CD4-positive, alpha-beta memory T cell (primary cell): ENCODE results near the gene EGF. TPM values are rescaled to one million over a fixed set of nuclear protein-coding genes. Genes with fewer than 3 reads are reported as not detected.

ENCODE experiments used
- CTCF ChIA-PET: fragments of 350-600 bp; sonication (Branson Sonifier 250); formaldehyde crosslinking; loops from one replicate; lab custom pipeline; 2021; ENCODE audit warnings: inconsistent platforms; ENCODE audit not compliant: partially characterized antibody; lab: Charles Lee
- POLR2A ChIA-PET: fragments of 350-600 bp; sonication (Branson Sonifier 250); formaldehyde crosslinking; loops from one replicate; lab custom pipeline; 2021; ENCODE audit not compliant: partially characterized antibody; lab: Charles Lee
- DNase-seq, 5 donors: peaks; one replicate each; pipeline versions ENCODE4 v3.0.0 to v3.0.0-alpha.2; 2020 to 2022; ENCODE audit warnings: mixed read lengths in 1 of 5
- H3K27ac ChIP-seq: one replicate; pipeline ENCODE4 v1.7.0; 2013; ENCODE audit warnings: low read depth, low read length
- H3K27me3 ChIP-seq: 2 replicates; pipeline ENCODE4 v1.7.0; 2013; ENCODE audit warnings: mild to moderate bottlenecking, low read length, moderate library complexity; ENCODE audit not compliant: insufficient read depth
- H3K36me3 ChIP-seq: 2 replicates; pipeline ENCODE4 v1.7.0; 2013; ENCODE audit warnings: mild to moderate bottlenecking, low read length, moderate library complexity; ENCODE audit not compliant: insufficient read depth
- H3K4me1 ChIP-seq: 2 replicates; pipeline ENCODE4 v1.7.0; 2013; ENCODE audit warnings: mild to moderate bottlenecking, low read length, moderate library complexity; ENCODE audit not compliant: insufficient read depth
- H3K4me3 ChIP-seq, 2 donors: one replicate each; pipeline ENCODE4 v1.7.0; 2013; ENCODE audit warnings: low read length in 2 of 2, mild to moderate bottlenecking in 1 of 2
- H3K9me3 ChIP-seq, 2 donors: one replicate each; pipeline ENCODE4 v1.7.0; 2013; ENCODE audit warnings: low read length in 2 of 2, control low read depth in 1 of 2; ENCODE audit not compliant: control insufficient read depth in 1 of 2
- H3K27ac Mint-ChIP-seq, 7 donors: one replicate each; pipeline ENCODE4 v1.8.0; 2020 to 2021; ENCODE audit warnings: mixed read lengths in 7 of 7, mild to moderate bottlenecking in 6 of 7, inconsistent platforms in 3 of 7, moderate library complexity in 3 of 7
- H3K27me3 Mint-ChIP-seq, 2 donors: one replicate each; pipeline ENCODE4 v1.8.0; 2020 to 2021; ENCODE audit warnings: mixed read lengths in 2 of 2
- H3K36me3 Mint-ChIP-seq, 2 donors: one replicate each; pipeline ENCODE4 v1.8.0; 2020 to 2021; ENCODE audit warnings: mixed read lengths in 2 of 2, inconsistent platforms in 1 of 2, mild to moderate bottlenecking in 1 of 2
- H3K4me1 Mint-ChIP-seq, 4 donors: one replicate each; pipeline ENCODE4 v1.8.0; 2020 to 2021; ENCODE audit warnings: mixed read lengths in 4 of 4, mild to moderate bottlenecking in 1 of 4
- H3K4me3 Mint-ChIP-seq, 8 donors: one replicate each; pipeline ENCODE4 v1.8.0; 2020 to 2021; ENCODE audit warnings: mixed read lengths in 8 of 8, mild to moderate bottlenecking in 7 of 8, moderate library complexity in 6 of 8, inconsistent platforms in 3 of 8
- H3K9me3 Mint-ChIP-seq, 8 donors: one replicate each; pipeline ENCODE4 v1.8.0; 2020 to 2021; ENCODE audit warnings: mixed read lengths in 8 of 8, mild to moderate bottlenecking in 5 of 8, inconsistent platforms in 3 of 8, moderate library complexity in 1 of 8
- intact Hi-C: fragments of 100-400 bp; cut with micrococcal nuclease; formaldehyde crosslinking; loops from one replicate; pipeline ENCODE4 v1.15.1; 2023
- polyA plus RNA-seq, 2 donors: library from polyadenylated mRNA; unstranded; fragments of 300-500 nt; fragmentation: Illumina TruSeq; gene quantifications; one replicate each; pipeline ENCODE4 v1.2.3, GENCODE V29; 2021
- total RNA-seq, 2 experiments: library from RNA; stranded (reverse); gene quantifications; one replicate each; pipeline ENCODE4 v1.2.3, GENCODE V29; 2021

The EGF gene
- total and polyA plus RNA-seq, 4 experiments from 2014 or later, result not detected

GRCh38 chr4:109887071-109887470, 25.6 kb upstream of the EGF start:
- Histone ChIP-seq H3K27me3 (no peaks in the 10 kb centered on the region), H3K36me3 (no peaks in the 10 kb centered on the region), H3K27ac (no peak overlapping the region), H3K4me3 (no peak overlapping the region), H3K4me1 (no peaks in the 10 kb centered on the region), H3K9me3 (no peaks in the 10 kb centered on the region)
- CTCF ChIA-PET, result no interaction called here
- no peak overlapping the region for H3K27ac Mint-ChIP-seq
- H3K4me3 Mint-ChIP-seq, result no peak overlapping the region
- DNase-seq, result no peak
- H3K36me3 Mint-ChIP-seq, result no peaks in the 10 kb centered on the region
- peaks cover 2 to 3% of the 10 kb centered on the region in 2 donors for H3K27me3 Mint-ChIP-seq
- intact Hi-C loops, result no loop called here
- no peaks in the 10 kb centered on the region for H3K4me1 Mint-ChIP-seq
- H3K9me3 Mint-ChIP-seq, result peaks cover 0 to 2% (median 0%) of the 10 kb centered on the region in 8 donors
- POLR2A ChIA-PET, result no interaction called here

GRCh38 chr4:109890076-109890475, 22.6 kb upstream of the EGF start:
- peaks cover 2 to 3% of the 10 kb centered on the region in 2 donors for H3K27me3 Mint-ChIP-seq
- Histone ChIP-seq H3K4me3 (no peak overlapping the region), H3K27me3 (no peaks in the 10 kb centered on the region), H3K27ac (no peak overlapping the region), H3K4me1 (no peaks in the 10 kb centered on the region), H3K9me3 (no peaks in the 10 kb centered on the region), H3K36me3 (no peaks in the 10 kb centered on the region)
- DNase-seq, result no peak
- H3K4me1 Mint-ChIP-seq, result no peaks in the 10 kb centered on the region
- ChIA-PET POLR2A (no interaction called here), CTCF (no interaction called here)
- H3K36me3 Mint-ChIP-seq, result no peaks in the 10 kb centered on the region
- peaks cover 0 to 2% (median 0%) of the 10 kb centered on the region in 8 donors for H3K9me3 Mint-ChIP-seq
- intact Hi-C loops, result no loop called here
- H3K4me3 Mint-ChIP-seq, result no peak overlapping the region
- no peak overlapping the region for H3K27ac Mint-ChIP-seq

GRCh38 chr4:109902559-109903251, 10.0 kb upstream of the EGF start:
- Histone ChIP-seq H3K36me3 (no peaks in the 10 kb centered on the region), H3K9me3 (no peaks in the 10 kb centered on the region), H3K4me1 (no peaks in the 10 kb centered on the region), H3K27ac (no peak overlapping the region), H3K27me3 (no peaks in the 10 kb centered on the region), H3K4me3 (no peak overlapping the region)
- H3K36me3 Mint-ChIP-seq, result no peaks in the 10 kb centered on the region
- intact Hi-C loops, result no loop called here
- no peak for DNase-seq
- POLR2A ChIA-PET, result no interaction called here
- H3K27me3 Mint-ChIP-seq, result peaks cover 15 to 17% of the 10 kb centered on the region in 2 donors
- CTCF ChIA-PET, result no interaction called here
- H3K9me3 Mint-ChIP-seq, result peaks cover 0 to 6% (median 2%) of the 10 kb centered on the region in 8 donors
- no peak overlapping the region for H3K27ac Mint-ChIP-seq
- H3K4me1 Mint-ChIP-seq, result no peaks in the 10 kb centered on the region
- H3K4me3 Mint-ChIP-seq, result no peak overlapping the region

GRCh38 chr4:109908731-109909130, 4.0 kb upstream of the EGF start:
- Mint-ChIP-seq H3K27me3 (peaks cover 18 to 27% of the 10 kb centered on the region in 2 donors), H3K4me1 (no peaks in the 10 kb centered on the region), H3K27ac (no peak overlapping the region), H3K9me3 (peaks cover 0 to 4% (median 1%) of the 10 kb centered on the region in 8 donors), H3K4me3 (no peak overlapping the region), H3K36me3 (no peaks in the 10 kb centered on the region)
- H3K27me3 ChIP-seq, result no peaks in the 10 kb centered on the region
- no peak for DNase-seq
- intact Hi-C loops, result no loop called here
- H3K36me3 ChIP-seq, result no peaks in the 10 kb centered on the region
- ChIA-PET POLR2A (no interaction called here), CTCF (no interaction called here)
- H3K9me3 ChIP-seq, result no peaks in the 10 kb centered on the region
- no peak overlapping the region for H3K4me3 ChIP-seq
- H3K4me1 ChIP-seq, result no peaks in the 10 kb centered on the region
- no peak overlapping the region for H3K27ac ChIP-seq

- Mint-ChIP-seq H3K27ac (no peak overlapping the region), H3K4me1 (no peaks in the 10 kb centered on the region), H3K27me3 (peaks cover 19 to 33% of the 10 kb centered on the region in 2 donors), H3K4me3 (no peak overlapping the region), H3K36me3 (no peaks in the 10 kb centered on the region), H3K9me3 (peaks cover 0 to 4% (median 1%) of the 10 kb centered on the region in 8 donors)
- Histone ChIP-seq H3K27ac (no peak overlapping the region), H3K27me3 (no peaks in the 10 kb centered on the region), H3K4me1 (no peaks in the 10 kb centered on the region), H3K4me3 (no peak overlapping the region), H3K36me3 (no peaks in the 10 kb centered on the region), H3K9me3 (no peaks in the 10 kb centered on the region)
- DNase-seq, result no peak
- intact Hi-C loops, result no loop called here
- ChIA-PET CTCF (interaction anchor here (0.7 kb wide), 1 partner anchor 68 kb away, joined by 3 read pairs; no protein-coding TSS in a partner anchor), POLR2A (no interaction called here)
These were observed 2.4 kb upstream of the EGF start for GRCh38 chr4:109910256-109910655.

GRCh38 chr4:109913596-109914241, 1.0 kb downstream of the EGF start:
- no peak overlapping the region for H3K27ac ChIP-seq
- H3K27ac Mint-ChIP-seq, result no peak overlapping the region
- H3K4me1 Mint-ChIP-seq, result no peaks in the 10 kb centered on the region
- ChIA-PET POLR2A (no interaction called here), CTCF (no interaction called here)
- no peaks in the 10 kb centered on the region for H3K9me3 ChIP-seq
- no peaks in the 10 kb centered on the region for H3K36me3 Mint-ChIP-seq
- peaks cover 0 to 3% (median 0%) of the 10 kb centered on the region in 8 donors for H3K9me3 Mint-ChIP-seq
- H3K27me3 Mint-ChIP-seq, result peaks cover 14 to 30% of the 10 kb centered on the region in 2 donors
- H3K36me3 ChIP-seq, result no peaks in the 10 kb centered on the region
- DNase-seq, result no peak
- H3K4me3 ChIP-seq, result no peak overlapping the region
- no peak overlapping the region for H3K4me3 Mint-ChIP-seq
- H3K4me1 ChIP-seq, result no peaks in the 10 kb centered on the region
- H3K27me3 ChIP-seq, result no peaks in the 10 kb centered on the region
- intact Hi-C loops, result no loop called here

- POLR2A ChIA-PET, result no interaction called here
- H3K36me3 ChIP-seq, result no peaks in the 10 kb centered on the region
- no peak overlapping the region for H3K27ac ChIP-seq
- CTCF ChIA-PET, result no interaction called here
- H3K9me3 ChIP-seq, result no peaks in the 10 kb centered on the region
- no peaks in the 10 kb centered on the region for H3K4me1 ChIP-seq
- no peaks in the 10 kb centered on the region for H3K27me3 ChIP-seq
- Mint-ChIP-seq H3K27me3 (peaks cover 16 to 30% of the 10 kb centered on the region in 2 donors), H3K27ac (no peak overlapping the region), H3K36me3 (no peaks in the 10 kb centered on the region), H3K4me3 (no peak overlapping the region), H3K9me3 (peaks cover 0 to 3% (median 0%) of the 10 kb centered on the region in 8 donors), H3K4me1 (no peaks in the 10 kb centered on the region)
- no peak for DNase-seq
- intact Hi-C loops, result no loop called here
- no peak overlapping the region for H3K4me3 ChIP-seq
These were observed 1.6 kb downstream of the EGF start for GRCh38 chr4:109914322-109914721.
